GM10248 (cell line): ENCODE results near the gene DCBLD2.

Source experiments
- CTCF ChIA-PET: fragments of 300-600 bp; sonication (Branson Sonifier 250); formaldehyde crosslinking; extraction: SDS; loops from one replicate; lab custom pipeline; 2021; ENCODE audit warnings: antibody characterized with exemption; lab: Yijun Ruan, JAX
- POLR2A ChIA-PET: fragments of 350-650 bp; sonication (Branson Sonifier 250); formaldehyde crosslinking; extraction: SDS; loops from one replicate; lab custom pipeline; 2020; ENCODE audit warnings: antibody characterized with exemption; lab: Yijun Ruan, JAX
- DNase-seq: peaks from one replicate; pipeline ENCODE4 v3.0.0; 2012; ENCODE audit errors: extremely low spot score
- CTCF ChIP-seq: IDR thresholded peaks from 2 replicates; pipeline ENCODE4 v1.5.1; 2012; ENCODE audit warnings: mild to moderate bottlenecking, low read depth; ENCODE audit errors: extremely low read depth, missing control alignments, control extremely low read depth

The DCBLD2 gene

GRCh38 chr3:98770261-98771039, 131.0 kb downstream of the DCBLD2 start:
- no peak for DNase-seq
- ChIA-PET CTCF (interaction anchor here (1.0 to 3.1 kb wide), 7 partner anchors 9 to 149 kb away, joined by 3 to 13 read pairs (median 3); no protein-coding TSS in a partner anchor), POLR2A (no interaction called here)
- TF ChIP-seq CTCF = no peak

- POLR2A ChIA-PET = no interaction called here
Measured at GRCh38 chr3:98769448-98769847, 132.0 kb downstream of the DCBLD2 start.

GRCh38 chr3:98768961-98769360, 132.5 kb downstream of the DCBLD2 start:
- no peak for TF ChIP-seq CTCF
- no peak for DNase-seq
- CTCF ChIA-PET = interaction anchor here (0.9 to 3.1 kb wide), 2 partner anchors 9 to 167 kb away, joined by 3 to 13 read pairs; no protein-coding TSS in a partner anchor
- POLR2A ChIA-PET = no interaction called here

More at GRCh38 chr3:98769448-98769847, 132.0 kb downstream of the DCBLD2 start:
- DNase-seq = no peak
- TF ChIP-seq CTCF = no peak
- CTCF ChIA-PET = interaction anchor here (0.9 to 3.1 kb wide), 6 partner anchors 10 to 167 kb away, joined by 3 to 13 read pairs (median 3); no protein-coding TSS in a partner anchor

- CTCF ChIA-PET = no interaction called here
- no peak for DNase-seq
- POLR2A ChIA-PET = no interaction called here
- no peak for TF ChIP-seq CTCF
Measured at GRCh38 chr3:98766924-98767323, 134.6 kb downstream of the DCBLD2 start.

GRCh38 chr3:98765721-98766120, 135.8 kb downstream of the DCBLD2 start:
- no peak for TF ChIP-seq CTCF
- DNase-seq = no peak
- CTCF ChIA-PET = interaction anchor here (0.7 to 2.4 kb wide), 4 partner anchors 10 to 163 kb away, joined by 3 to 8 read pairs (median 4); no protein-coding TSS in a partner anchor
- POLR2A ChIA-PET = no interaction called here

GRCh38 chr3:98764472-98764884, 137.0 kb downstream of the DCBLD2 start:
- POLR2A ChIA-PET = no interaction called here
- TF ChIP-seq CTCF = no peak
- DNase-seq = no peak
- CTCF ChIA-PET = interaction anchor here (0.6 to 2.4 kb wide), 9 partner anchors 9 to 208 kb away, joined by 3 to 8 read pairs (median 3); no protein-coding TSS in a partner anchor
